Measurements from ENCODE around the gene TNNT1.
A peak's percentile ranks its signal among the peaks of the same experiment; 100 is the strongest.
"Not testable (repeated sequence)": the region's sequence is repeated elsewhere in the genome, so short reads cannot be mapped to it uniquely, and the experiment has no call there.

Gene TNNT1, protein sequence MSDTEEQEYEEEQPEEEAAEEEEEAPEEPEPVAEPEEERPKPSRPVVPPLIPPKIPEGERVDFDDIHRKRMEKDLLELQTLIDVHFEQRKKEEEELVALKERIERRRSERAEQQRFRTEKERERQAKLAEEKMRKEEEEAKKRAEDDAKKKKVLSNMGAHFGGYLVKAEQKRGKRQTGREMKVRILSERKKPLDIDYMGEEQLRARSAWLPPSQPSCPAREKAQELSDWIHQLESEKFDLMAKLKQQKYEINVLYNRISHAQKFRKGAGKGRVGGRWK

DNA sequence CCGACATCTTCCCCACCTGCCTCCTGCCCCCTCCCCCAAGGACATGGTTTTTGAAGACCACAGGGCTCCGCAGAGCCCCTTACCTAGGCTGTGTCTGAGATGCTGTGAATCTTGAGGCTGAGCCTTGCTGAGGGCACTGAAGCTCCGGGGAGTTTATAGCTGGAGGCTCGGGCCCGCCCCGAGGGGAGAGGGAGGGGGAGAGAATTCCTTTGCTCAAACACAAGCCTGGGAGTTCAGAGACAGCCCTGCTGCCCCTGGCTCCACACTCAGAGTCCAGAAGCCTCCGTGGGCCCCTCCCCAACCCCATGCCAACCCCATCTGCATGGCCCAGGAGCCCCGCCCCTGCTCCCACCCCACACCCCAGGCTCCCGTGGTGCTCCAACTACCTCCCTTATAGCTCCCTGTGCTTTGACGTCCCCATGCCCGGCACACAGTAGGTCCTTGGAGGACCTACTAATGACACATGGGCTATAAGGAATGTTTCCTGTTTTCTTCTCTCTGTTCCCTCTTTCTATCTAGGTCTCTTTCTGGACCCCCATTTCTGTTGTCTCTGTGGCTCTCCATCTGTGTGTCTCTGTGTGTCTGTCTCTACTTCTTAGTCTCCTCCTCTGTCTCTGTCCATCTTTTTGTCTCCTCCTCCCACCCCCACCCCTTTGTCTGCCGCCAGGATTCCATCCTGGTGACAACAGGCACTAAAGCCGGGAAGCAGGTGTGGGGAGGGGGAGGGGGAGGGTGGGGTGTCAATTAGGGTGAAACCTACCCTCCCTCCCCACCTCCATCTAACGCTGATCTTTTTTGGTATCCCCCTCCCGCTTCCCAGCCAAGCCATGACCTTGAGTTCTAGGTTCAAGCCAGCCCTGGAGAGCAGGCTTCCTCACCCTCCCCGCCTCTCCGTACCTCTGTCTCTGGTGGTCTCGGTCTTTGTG lies at the start of gene TNNT1:
TSS of gene TNNT1 (minus strand) at position 129 of the 926 bp plus-strand sequence. CDS start 2,049 bp downstream, outside the sequence.
- DNase-seq: no peak

DNA sequence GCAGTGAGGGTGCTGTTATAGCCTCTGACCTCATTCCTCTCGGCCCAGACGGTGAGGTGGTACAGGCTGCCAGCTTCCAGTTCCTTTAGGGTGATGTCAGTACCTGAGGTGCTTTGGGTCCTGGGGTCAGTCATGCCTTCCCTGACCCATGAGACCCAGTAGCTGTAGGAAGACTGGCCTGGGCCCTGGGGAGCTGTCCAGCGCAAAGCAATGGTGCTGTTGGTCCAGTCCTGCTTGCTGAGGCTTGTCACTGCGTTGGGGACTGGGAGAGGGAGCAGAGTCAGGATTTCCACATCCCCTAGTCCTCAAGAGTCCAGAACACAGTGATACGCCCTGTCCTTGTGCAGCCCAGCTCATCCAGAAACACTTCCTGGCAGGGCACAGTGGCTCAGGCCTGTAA lies 49.6 kb upstream of the TNNT1 start:
- no peak for DNase-seq

DNA sequence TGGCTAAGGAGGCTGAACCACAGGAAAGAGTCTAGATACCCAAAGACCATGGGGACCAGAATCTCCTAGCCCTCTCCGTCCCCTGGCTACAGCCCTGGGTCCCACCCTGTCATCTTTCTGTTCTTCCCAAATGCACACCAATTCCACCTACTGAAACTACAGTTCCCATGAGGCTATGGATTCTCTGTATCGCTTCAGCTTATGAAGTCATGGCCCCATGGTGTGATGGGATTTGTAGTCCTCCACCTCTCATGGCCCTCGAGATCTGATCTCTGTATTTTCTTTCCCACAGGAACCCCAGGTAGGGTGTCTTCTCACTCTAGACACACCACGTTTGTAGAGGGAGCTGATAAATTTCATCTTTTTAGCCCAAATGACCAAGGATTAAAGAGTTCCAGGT lies 48.5 kb upstream of the TNNT1 start:
- DNase-seq: no peak

DNA sequence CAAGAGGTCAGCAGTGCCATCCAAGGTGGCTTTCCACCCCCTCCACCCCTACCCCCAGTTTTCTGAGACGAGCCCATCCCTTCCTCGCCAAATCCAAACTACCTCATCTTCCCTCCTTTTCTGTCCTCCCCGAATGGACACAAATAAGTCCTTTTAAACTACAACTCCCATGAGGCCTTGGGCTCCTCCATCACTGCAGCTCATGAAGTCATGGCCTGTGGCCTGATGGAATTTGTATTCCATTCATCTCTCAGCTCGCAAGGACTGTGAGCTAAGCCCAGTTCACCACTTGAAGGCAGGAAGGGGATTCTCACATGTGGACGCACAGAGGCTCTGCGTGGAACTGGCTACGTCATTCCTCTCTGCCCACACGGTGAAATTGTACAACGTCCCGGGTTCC lies 47.8 kb upstream of the TNNT1 start:
- no peak for DNase-seq

DNA sequence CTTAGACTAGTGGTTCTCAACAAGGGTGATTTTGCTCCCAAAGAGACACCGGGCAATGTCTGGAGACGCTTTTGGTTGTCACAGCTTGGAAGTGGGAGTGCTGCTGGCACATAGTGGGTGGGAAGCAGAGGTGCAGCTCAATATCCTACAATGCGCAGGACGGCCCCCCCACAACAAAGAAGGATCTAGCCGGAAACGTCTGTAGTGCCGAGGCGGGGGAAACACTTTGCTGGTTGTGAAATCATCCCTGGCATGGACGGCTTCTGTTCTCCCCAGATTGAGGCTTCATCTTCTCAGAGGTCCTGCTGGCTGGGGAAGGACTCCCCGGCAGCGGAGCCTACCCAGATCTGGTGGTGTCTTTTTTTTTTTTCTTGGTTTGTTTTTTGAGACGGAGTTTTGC lies 44.5 kb upstream of the TNNT1 start:
- no peak for DNase-seq

DNA sequence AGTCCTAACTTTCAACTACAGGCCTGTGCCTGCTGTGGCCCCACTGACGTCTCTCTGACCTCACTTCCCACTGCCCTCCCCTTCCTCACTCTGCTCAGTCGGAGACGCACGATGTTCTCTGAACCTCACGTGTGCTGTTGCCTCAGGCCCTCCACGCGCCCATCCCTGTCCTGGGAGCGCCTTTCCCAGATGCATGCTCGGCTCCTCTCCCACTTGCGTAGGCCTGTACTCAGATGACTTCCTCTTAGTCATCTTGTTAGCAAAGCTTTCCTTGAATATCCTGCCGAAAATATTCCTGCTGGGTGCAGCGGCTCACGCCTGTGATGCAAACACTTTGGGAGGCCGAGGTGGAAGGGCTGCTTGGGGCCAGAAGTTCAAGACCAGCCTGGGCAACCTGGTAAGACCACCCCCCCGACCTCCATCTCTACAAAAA lies 40.4 kb upstream of the TNNT1 start:
- DNase-seq: no peak

DNA sequence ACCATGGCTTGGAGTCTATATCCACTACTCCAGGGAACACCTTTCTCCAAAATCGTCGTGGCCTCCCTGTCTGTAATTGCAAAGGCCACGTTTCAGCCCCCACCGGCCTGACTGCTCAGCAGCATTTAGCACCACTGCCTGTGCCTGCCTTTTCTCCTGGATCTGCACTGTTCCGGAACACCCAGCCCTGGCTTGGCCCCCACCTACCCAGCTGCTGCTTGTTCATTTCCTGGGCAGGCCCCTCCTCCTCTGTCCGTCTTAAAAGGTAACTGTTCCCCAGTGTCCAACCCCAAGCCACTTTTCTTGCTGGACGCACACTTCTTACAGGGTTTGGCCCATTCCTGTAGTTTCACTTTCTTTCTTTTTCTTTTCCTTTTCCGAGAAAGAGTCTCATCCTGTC lies 39.6 kb upstream of the TNNT1 start:
- DNase-seq: no peak

DNA sequence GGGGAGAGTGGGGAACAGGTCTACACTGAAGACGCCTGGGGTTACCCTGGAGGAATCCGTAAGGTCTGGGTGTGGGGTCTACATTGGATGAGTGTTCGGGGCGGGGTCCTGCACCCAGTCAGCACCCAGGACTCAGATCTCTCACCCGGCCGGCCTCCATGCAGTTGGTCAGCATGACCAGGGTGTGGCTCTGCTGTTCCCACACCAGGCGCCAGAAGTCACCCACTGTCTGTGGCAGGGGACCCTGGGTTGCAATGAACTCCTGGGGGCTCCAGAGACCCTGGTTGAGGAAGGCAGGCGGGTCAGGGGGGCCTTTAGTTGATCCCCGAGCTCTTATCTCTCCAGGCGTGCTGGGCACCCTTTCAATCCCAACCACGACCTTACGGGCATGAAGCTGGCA lies 37.1 kb upstream of the TNNT1 start:
- DNase-seq: no peak

DNA sequence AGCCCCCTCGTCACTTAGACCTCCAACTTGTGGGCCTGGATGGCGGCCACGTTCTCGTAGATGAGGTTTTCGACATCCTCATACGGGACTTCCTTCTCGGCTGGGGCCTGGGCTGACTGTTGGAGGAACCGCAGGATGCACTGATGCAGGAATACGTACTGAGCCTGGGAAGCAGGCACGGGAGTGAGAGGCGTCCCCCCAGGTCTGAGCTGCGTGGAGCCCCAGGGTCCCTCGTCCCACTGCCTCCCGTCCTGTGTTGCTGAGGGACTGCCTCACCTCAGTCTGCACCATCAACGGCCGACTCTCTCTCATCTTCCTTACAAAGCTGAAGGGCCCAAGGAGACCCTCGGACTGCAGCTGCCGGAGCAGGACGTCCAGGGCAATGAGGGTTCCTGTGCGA lies 32.7 kb upstream of the TNNT1 start:
- DNase-seq: no peak

DNA sequence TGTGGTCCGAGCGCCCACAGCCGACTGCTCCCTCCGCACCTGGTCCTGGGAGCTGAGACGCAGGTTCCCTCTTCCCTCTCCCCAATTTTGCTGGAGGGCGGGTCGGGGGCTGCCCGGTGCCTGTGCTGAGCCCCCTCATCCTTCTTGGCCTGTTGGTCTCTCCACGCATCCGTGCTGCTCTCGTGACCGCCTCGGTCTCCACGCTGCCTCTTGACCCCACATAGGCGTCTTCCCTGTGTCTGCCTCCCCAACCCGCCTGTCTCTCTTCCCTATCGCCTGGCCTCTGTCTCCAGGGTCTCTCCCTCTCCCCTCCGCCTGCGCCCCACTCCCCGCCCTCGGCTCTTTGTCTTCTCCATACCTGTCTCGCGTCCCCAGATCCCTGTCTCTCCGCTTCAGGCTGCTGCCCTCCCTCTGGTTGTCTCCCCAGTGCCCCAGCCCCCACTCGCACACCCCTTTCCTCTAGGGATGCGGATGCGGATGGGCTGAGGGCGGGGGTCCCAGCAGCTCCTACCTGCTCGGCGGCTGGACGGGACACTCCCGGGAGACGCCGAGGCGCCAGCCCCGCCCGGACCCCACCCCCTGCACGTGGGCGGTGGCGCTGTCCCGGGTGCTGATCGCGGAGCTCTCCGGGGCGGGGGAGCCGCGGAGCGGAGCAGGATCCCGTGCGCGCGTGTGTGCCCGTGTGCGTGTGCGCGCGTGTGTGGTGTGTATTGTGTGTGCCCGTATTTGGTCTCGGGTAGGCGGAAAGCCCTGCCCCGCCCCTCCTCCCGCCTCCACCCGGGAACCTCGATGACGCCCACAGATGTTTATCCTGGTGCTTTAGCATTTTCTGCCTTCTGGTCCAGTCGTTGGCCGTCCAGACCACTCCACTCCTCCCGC lies 30.8 kb upstream of the TNNT1 start, which contains the start of gene SYT5:
TSS of gene SYT5 (minus strand) at position 684 of the 879 bp plus-strand sequence. CDS start 1,248 bp downstream, outside the sequence.
- DNase-seq: peak; percentile 73 to 76

DNA sequence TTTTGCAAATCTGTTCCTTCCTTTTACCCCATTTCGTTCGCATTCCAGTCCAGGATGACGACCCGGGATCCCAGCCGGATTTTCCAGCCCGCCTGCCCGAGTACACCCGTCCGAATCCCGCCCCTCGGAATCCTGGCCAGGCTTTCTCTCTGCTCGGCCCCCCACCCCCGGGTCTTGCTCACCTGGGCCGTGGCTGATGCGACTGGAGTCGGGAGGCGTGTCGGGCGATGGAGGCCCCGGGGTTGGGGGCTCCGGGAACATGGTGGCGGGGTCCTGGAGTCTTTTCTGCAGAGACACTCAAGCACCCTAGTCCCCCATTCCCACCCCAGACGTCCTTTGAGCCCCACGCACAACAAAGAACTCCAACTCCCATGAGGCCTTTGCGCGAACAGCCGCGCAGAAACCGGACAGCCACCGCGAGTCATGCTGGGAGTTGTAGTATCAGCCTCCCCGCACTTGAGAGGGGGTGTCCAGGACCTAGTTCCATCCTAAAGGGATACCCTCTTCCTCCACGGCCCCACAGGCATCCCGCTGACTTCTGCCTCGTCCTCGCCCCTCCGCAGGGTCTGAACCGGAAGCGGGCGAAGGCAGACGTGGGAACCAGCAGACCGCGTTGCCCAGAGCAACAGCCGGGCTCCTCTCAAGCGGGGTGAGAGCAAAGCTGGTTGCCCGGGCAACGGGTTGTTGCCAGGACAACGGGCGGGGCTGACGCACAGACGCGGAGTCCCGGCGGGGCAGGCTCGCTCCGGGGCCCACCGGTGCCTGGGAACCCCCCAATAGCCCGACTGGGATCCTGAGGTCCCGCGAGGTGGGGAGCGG lies 30.0 kb upstream of the TNNT1 start:
- peak; percentile 88 to 91 for DNase-seq

DNA sequence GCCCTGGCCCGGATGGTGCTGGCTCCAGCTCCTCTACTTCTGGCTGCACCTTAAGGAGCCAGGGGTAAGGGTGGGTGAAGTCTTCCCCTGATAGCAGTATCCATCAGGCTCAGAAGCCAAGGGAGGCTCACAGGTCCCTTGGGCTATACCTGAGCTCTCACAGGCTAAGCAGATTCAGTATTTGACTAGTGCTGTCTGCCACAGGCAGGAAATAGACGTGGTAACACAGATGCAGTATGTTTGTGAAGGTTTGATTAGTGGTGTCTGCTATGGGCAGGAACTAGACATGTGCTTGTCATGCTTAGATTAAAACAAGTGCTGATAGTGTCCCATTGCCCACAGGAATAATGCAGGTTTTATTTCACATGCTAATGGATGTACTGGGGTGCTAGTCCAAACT lies 27.1 kb upstream of the TNNT1 start:
- DNase-seq: no peak

DNA sequence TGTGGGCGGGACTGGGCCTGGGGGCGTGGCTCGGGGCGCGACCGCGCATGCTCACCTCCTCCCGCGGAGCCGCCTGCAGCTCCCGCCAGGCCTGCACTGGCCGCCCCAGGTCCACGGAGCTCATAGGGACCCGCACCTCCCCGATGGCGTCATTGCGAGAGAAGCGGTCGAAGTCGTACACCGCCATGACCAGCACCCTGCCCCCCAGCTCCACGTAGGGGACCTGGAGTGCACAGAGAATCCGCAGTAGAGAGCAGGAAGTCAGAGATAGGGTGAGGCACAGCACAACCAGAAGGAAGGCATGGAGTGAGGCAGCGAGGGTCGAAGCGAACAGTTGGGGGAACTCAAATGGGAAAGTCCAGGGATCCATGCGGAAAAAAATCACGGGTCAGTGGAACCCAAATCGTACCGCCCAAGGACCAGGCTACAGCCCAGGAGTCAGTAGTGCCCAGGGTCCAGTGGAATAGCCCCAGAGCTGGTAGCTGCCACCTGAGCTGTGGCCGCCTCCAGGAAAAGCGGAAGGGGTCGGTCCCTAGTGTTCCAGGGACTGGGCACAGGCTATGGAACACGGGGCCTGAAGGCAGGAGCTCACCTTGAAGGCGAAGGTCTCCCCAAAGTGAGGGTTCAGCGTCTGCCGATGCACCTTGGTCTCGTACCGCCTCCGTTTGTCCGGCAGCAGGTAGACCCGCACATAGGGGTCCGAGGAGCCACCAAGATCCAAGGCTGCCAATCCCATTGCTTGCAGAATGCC lies 26.3 kb upstream of the TNNT1 start:
- no peak for DNase-seq

DNA sequence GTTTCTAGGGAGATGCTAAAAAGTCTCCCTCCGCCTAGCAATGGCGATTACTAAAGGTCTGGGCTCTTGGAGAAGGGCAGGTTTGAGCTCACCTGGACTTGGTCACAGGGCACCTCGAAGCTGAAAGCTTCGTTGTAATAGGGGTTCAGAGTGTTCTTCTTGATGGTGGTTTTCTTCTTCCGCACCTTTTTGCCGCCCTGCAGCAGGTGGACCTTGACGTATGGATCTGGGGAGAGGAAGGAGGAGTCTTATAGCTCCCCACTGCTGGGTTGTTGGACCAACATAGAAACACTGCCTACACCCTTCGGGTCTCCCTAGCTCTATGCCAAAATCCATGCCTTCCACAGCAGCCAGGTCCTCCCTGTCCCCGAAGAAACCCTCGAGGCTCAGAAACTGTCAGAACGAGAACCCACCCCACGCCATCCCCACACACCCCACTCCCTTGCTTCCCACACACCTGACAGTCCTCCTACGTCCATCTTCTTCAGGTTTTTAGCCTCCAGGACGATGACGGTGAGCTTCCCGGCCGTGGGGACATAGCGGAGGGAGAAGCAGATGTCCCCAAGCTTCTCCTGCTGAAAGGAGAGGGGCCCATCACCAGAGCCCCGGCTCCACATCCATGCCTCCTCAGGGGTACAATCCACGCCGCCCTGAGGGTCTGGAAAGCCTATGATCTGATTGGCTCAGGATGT lies 25.6 kb upstream of the TNNT1 start:
- no peak for DNase-seq

DNA sequence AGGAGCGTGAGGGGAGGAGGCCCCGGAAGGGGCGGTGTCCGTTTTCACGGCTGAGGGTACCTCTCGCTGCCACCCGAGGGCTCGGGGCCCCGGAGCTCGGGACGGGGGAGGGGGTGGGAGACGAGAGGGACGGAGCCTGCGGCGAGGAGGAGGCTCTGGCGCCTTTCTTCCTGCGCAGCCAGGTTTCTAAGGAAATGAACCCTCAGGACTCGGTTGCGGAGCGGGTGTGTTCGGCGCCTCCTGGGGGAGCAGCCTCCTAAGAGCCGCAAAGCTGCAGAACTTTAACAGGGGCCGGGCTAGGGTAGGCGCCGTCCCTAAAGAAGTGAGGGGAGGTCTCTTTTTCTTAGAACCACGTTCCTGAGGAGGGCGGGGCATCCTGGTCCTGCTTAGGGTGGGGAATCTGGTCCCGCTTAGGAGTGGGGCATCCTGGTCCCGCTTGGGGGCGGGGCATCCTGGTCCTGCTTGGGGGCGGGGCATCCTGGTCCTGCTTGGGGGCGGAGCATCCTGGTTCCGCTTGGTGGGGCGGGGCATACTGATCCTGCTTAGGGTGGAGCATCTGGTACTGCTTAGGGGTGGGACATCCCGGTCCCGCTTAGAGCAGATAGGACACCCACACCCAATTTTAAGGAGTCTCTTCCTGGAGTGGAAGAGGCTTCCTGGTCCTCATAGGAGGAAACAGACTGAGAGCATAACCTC lies 24.9 kb upstream of the TNNT1 start:
- peak; percentile 43 to 70 for DNase-seq

DNA sequence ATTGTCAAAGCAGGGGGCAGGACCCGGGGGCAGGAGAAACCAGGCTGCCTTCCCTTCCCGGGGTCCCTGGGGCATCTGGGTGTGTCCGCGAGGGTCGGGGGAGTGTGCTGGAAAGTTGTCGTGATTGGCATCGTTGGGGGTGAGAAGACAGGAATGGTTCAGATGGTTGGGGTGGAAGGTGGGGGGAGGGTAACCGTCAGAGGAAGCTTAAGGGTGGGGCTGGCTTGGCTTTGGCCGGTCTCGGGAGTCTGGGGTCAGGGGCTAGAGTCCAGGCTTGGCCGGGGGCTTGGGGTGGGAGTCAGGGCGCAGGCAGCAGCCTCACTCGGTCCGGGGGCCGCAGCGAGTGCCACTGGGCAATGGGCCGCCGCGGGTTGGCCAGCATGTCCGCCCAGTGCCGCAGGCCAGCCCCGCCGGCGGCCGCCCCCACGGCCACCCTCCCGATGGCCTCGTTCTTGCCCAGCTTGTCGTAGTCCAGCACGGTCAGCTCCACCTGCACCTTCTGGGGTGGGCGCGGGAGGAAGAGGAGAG lies 24.2 kb upstream of the TNNT1 start:
- DNase-seq: no peak

DNA sequence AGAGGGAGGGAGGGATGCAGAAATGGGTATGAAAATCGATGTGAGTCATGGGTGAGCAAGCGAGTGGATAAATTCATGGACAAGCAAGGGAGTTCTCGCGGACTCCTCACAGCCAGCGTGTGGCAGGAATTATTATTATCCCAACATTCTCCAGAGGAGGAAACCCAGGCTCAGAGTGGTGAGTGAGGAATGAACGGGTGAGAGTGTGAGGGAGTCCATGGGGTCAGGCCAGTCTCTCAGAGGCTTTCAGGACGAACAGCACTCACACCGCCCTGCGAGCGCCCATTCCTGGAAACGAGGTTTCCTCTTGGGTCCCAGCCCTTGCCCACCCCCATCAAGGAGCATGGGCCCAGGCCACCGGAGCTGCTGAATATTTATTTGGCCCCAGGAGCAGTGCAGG lies 23.7 kb upstream of the TNNT1 start:
- DNase-seq: no peak

DNA sequence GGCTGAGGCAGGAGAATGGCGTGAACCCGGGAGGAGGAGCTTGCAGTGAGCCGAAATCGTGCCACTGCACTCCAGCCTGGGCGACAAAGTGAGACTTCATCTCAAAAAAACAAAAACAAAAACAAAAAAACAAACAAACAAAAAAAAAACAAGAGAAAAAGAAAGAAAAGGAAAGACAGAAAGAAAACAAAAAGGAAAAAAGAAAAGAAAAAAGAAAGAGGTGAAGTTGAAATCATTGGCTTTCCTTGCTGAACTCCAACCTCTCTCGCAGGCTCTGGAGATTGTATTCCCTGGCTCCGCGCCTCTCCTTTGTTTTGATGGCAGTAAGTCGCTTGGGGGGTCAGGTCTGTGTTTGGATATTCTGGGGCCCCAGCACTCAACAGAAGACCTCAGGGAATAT lies 23.3 kb upstream of the TNNT1 start:
- not testable (repeated sequence) for DNase-seq

DNA sequence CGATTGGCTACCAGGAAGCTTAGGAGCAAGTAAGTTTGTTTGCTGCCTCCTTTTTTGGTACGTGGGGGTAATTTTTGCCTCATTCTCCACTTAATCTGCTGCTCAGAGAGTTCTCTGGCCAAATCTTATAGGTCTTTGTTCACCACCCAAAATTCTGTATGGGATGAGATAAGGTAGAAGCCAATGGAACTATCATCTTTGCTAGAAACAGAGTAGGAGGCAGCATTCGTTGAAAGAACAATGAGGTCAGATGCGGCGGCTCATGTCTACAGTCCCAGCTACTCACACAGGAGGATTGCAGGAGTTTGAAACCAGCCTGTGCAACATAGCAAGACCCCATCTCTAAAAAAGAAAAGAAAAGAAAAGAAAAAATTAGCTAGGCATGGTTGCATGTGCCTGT lies 22.4 kb upstream of the TNNT1 start:
- DNase-seq: no peak

DNA sequence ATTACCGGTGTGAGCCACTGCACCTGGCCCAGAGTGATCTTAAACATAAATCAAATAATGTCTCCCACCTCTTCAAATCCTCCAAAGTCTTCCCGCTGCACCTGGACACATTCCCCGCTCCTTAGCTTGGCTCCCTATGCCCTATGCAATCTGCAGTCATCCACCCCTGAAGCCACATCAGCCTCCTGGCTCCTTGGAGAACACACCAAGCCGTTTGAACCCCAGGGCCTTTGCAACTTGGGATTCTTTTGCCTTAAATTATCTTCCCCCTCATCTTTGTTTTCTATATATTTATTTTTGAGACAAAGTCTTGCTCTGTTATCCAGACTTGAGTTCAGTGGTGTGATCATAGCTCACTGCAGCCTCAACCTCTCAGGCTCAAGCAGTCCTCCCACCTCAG lies 20.1 kb upstream of the TNNT1 start:
- no peak for DNase-seq

Measured in stimulated activated CD4-positive, alpha-beta T cell treated with anti-CD3 and anti-CD28 coated beads, Interleukin-2, amount 100 ng/mL, for 24 hours (primary cell).